NCI-H146 treated with DMSO at 0.1 percent for 48 hours (cell line): ENCODE data around the gene ATG13.
"Not testable (repeated sequence)": the region's sequence is repeated elsewhere in the genome, so short reads cannot be mapped to it uniquely, and the experiment has no call there.

Experiments
- DNase-seq: peaks from one replicate; lab custom pipeline; 2025; ENCODE audit not compliant: unreplicated experiment; lab: John Stamatoyannopoulos, UW

ATG13 gene

DNA sequence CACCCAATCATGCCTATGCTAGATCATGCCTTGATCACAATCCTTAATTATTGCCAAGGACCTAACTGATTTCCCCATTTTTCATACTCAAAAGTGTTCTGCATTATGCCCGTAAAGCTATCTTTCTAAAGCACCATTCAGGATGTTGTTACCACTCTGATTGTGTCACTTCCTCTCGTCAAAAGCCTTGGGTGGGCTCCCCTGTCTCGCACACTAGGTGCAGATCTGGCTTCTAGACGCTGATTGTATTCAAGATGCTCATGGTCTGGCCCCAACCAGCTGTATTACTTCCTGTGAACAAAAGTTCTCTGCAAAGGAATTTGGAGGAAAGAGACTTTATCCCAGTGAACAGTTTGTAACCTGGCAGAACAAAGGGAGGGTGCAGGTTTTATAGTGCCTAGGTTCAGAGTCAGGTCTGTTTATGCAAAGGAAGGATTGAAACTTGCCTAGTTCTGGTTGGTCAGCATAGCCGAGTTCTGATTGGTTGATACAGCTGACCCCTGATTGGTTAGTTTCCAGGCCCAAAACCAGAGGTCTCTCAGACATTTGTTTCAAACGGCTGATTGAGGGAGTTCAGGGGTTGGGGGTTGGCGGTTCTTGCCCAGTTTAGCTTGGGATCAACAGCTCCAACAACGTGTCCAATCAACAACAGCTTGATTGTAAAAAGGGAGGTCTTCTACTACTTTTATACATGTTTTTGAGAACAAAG is 25.4 kb downstream of the ATG13 start:
- DNase-seq, result no peak

DNA sequence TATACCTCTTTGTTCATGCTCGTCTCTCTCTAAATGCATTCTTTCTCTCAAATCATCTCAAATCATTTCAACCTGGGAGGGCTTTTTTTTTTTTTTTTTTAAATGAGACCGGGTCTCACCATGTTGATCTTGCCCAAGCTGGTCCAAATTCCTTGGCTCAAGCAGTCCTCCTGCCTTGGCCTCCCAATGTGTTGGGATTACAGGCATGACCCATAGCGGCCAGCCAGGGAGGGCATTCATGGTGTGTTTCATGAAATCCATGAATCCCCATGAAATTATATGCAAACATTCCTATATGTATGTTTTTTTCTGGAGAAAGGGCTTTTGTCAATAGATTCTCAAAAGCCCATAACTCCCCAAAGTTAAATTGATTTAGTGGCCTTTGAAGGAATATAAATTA is 26.2 kb downstream of the ATG13 start:
- no peak for DNase-seq

DNA sequence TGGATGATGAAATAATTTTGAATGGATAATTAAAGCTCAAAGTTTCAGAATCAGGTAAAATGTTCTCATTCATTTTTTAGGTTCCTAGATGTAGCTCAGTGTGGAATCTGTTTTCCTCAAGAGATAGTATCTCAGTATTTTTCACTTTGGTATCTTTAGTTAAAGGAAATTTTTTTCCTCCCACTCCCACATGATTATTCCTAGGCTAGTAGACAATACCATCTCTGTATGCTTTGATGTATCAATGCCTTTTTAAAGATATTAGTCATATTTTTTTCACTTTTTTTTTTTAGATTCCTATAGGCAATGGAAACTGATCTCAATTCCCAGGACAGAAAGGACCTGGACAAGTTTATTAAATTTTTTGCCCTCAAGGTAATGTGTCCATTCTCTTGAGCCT is 26.6 kb downstream of the ATG13 start:
- no peak for DNase-seq

DNA sequence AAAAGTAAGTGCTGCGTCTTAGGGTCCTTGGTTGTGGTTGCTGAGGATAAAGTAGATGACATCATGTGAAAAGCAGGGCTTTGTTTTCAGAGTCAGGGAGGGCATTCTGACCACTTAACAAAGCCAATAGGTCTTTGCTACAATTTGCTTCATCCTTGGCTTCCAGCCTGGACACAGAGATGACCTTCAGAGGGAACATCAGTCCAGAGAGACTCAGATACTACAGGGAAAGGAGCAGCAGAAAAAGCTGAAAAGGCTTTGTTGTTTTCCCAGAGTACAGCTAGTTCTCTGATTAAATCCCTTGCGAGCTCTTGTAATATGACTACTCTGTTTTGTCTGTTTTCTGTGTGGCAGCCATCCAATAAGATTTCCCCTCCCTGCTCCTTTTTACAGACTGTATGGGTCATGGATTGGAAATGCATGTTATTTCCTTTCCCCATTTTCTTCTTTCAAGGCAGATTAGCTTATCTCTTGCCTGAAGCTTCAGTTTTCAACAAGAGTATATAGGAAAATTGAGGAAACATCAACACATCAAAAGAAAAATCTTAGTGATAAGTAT is 31.9 kb downstream of the ATG13 start:
- no peak for DNase-seq

DNA sequence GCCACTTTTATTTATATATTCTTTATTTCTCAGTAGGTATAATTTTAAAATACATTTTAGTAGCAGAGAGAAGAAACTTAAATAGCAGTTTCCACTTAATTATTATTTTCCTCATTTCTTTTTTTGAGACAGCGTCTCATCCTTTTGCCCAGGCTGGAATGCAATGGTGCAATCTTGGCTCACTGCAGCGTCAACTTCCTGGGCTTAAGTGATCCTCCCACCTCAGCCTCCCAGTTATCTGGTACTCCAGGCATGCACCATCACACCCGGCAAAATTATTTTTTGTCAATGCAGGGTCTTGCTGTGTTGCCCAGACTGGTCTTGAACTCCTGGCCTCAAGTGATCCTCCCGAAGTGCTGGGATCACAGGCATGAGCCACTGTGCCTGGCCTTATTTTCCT is 38.3 kb downstream of the ATG13 start:
- no peak for DNase-seq

DNA sequence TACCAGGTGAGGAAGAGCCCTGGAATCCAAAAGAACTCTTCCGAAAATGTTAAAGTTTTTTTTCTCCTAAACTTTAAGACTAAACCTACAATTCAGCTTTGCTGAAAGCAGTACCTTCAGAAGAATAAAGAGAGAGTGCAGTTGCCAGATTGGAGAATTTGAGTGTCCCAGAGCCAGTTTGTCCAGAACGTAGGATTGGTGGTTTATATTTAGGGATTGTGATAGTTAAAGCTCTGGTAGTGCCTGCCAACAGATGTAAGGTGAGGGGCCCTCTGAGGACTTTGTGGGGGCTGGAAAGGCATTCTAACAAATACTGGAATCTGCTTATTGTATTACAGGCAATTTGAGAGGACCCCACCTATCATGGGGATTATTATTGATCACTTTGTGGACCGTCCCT is 39.8 kb downstream of the ATG13 start:
- DNase-seq, result no peak

DNA sequence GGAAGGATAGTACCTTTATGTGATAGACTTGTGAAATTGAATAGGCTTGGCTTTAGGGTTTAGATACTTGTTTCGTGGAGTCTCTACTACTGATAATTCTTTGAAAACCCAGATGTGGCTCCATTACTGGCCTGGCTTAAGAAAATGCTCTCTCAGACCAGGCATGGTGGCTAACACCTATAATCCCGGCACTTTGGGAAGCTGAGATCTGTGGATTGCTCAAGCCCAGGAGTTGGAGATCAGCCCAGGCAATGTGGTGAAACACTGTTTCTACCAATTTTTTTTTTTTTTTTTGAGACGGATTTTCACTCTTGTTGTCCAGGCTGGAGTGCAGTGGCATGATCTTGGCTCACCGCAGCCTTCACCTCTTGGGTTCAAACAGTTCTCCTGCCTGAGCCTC is 40.9 kb downstream of the ATG13 start:
- DNase-seq, result no peak

DNA sequence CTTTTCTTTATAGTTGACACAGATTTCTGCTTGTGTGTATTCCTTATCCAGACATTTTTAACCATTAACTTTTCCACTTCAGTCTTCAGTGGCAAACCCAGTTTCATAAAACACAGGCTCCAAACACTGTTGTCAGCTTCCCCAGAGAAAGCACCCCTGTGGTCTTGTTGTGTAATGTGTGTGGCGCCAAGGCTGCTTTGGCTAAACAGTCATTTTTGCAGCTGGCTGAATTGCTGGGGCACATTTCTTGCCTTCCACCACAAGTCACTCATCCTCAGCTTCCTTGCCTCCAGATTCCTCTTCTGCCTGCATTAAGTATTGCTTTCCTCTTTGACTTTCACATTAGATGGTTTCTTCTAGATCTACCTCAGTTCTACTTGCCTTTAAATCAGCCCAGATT is 42.6 kb downstream of the ATG13 start:
- DNase-seq, result no peak

DNA sequence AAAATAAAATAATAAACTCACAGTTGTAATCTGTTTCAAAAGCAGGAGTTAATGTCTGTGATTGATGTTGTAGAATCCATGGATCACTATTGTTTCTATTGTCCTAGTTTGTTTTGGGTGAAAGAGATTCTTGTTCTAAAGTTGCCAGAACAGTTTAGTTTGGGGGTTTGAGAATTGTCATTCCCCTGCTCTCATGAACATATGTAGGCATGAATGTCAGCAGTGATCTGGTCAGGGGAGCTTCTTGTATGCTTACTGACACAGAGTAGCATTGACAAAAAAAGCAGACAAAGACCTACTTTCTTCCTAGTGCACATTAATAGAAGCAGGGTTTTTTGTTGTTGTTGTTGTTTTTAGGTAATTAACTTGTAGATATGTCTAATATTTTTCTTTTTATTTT is 44.5 kb downstream of the ATG13 start:
- no peak for DNase-seq

DNA sequence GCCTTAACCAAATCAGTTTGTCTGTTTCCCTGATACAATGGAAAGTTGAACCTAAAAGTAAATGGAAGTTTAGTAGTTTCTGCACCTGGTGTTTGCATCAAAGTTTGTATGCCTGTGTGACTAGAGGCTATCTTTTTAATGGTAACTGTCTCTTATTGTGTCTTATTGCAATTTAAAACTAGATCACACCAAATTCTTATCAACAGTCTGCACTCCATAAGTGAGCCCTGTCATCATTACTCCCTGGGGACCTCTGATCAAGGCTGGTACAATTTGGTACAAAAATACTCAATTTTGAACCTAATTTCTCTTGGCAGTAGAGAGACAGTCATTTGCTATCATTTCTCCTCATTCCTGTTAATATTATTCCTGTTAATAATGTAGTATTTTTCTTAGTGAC is 45.0 kb downstream of the ATG13 start:
- no peak for DNase-seq

DNA sequence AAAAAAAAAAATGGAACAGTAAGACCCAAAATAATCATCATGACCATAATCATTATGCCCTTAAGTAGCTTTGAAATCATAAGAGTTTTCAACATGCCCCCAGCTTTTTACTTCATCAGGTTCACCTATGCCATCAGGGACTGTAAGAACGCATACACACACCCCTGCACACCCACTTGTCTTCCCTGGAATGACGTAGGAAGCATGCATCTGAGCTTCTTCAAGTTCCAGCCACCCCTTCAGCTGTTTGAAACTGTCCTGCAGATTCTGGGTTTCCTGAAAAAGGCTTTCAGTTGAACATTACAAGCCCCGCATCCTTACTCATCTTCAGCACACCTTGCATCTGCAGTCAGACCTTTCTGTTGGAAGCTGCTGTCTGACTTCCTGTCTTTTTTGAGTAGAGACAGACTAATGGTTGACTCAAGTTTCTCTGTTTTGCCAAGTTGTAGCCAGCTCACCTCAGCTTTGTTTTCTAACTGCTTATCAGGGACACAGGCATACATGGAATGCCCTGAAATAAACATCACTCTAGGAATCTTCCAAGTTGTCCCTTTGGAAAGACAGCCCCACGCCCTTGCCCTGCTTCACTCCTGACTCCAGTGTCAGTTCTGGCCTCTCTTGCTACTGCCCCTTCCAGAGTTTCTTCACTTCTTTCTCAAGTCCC is 46.1 kb downstream of the ATG13 start:
- no peak for DNase-seq

DNA sequence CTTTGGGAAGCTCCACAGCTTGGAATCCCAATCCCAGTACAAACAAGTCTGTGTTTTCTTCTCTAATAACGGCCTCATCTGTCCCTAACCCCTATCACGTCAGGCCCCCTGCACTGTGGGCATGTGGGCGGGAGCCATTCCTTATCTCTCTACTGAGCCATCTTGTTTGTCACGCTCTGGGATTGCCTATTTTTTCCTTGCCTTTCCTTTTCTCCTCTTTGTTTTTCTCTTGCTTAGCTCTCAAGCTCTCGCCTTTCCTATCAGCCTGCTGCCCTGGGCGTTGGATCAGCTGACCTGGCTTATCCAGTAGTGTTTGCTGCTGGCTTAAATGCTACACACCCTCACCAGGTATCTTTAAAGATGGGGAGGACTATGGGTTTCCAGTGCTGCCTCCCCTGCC is 47.3 kb downstream of the ATG13 start:
- no peak for DNase-seq

DNA sequence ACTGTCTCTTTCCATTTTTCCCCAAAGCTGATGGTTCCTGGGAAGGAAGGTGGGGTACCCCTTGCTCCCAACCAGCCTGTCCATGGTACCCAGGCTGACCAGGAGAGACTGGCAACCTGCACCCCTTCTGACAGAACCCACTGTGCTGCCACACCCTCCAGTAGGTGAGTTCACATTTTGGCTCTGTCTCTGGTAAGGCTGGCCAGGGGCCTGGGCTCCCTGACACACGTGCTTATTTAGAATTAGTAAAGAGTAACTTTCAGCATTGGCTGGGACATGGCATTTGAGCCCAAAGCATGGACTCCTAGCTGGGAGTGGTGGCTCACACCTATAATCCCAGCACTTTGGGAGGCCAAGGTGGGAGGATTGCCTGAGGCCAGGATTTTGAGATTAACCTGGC is 48.0 kb downstream of the ATG13 start:
- DNase-seq, result no peak

DNA sequence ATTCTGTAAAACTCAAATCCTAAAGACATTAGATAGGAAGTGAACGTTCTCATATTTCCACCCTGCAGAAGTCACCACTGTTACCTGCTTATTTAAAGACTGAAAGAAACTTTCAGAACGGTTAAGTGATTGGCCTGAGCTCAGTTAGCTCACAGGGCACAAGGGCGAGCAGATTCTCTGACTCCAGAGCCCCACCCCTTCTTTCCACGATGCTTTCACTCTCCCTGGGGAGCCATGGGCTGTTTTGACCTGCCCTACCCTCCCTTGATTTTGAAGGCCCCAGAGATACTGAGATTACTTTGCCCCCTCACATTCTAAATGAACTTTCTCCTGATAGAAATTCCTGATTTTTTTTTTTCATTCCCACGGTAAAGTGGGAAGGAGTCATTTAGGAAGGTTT is 49.2 kb downstream of the ATG13 start:
- no peak for DNase-seq

DNA sequence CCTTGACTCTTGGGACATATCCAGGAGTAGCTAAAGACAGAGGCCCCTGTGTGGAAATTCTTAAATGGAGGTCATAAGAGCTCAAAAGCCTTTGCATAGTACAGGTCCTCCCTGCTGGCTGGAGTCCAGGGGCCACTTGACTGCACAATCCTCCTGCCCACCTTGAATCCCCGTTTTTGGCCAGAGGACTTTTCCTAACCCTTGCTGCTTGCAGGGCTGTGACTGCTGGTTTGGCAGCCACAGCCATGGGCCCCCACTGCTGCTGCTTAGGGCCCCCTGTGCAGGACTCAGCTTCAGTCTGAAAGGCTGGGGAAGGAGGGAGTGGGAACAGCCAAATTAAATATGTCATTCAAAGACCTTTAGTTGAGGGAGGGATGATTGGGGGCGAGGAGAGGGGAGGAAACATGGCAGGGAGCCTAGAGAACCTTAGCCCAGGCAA is 49.7 kb downstream of the ATG13 start:
- DNase-seq, result no peak

DNA sequence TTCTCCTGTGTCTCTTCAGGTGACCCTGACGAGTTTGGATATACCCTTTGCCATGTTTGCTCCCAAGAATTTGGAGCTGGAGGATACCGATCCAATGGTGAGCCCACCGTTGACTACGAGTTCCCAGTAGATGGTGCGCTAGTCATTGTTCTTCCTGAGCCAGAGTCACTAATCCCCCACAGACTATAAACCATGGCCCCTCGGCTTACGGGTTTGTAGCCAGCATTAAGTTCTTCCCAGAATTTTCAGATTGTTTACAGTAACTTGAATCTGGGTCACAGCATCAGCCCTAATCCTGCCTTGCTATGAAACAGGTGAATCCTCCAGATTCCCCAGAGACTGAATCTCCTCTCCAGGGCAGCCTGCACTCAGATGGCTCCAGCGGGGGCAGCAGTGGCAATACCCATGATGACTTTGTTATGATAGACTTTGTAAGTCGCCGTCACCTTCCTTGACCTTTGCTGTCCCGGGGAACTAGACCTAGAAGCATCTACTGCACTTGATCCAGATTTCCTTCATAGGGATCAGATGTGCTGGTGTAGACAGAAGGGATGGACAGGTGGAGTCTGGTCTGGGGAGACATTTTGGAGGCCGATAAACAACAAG is 51.2 kb downstream of the ATG13 start:
- DNase-seq, result no peak

DNA sequence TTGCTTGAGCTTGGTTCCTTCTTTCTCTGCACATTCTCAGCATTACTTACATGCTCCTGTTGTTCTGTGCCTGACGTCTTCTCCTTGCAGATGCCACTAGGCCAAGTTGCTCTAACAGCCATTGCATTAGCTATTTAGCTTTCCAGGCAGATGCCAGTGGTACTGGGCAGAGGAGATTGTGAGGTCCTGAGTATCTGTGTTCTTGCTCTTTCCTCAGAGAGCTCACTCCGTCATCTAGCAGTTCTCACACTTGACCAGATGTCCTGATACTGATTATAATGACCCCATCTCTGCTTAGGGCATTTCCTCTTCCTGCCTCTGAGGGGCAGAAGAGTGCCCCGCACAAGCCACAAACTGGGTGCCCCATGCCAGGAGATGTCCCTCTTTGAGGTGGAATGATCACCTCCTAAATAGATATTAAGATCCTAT is 52.4 kb downstream of the ATG13 start:
- DNase-seq, result no peak

DNA sequence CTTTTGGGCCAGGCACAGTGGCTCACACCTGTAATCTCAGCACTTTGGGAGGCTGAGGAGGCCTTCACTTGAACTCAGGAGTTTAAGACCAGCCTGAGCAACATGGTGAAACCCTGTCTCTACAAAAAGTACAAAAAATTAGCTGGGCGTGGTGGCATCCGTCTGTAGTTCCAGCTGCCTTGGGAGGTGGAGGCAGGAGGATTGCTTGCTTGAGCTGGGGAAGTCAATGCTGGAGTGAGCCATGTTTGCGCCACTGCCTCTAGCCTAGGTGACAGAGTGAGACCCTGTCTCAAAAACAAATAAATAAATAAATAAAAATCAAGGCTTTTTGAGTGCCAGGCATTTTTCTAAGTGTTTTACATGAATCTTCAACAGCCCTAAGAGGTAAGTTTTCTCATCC is 53.2 kb downstream of the ATG13 start:
- not testable (repeated sequence) for DNase-seq

DNA sequence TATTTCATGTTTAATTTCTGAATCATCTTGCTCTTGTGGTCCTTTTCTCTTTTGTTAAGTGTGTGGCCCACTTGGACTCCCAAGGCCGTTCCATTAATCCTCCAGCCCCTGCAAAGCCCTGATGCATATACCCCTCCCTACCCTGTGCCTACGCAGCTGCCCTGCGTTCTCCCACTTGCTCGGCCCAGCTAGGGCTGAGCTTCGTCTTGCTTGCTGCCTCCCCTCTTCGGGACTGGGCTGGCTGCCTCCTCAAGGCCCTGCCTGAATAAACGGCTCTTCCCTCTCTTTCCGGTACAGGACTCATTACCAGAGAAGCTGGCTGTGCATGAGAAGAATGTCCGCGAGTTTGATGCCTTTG is 54.6 kb downstream of the ATG13 start:
- DNase-seq, result no peak

DNA sequence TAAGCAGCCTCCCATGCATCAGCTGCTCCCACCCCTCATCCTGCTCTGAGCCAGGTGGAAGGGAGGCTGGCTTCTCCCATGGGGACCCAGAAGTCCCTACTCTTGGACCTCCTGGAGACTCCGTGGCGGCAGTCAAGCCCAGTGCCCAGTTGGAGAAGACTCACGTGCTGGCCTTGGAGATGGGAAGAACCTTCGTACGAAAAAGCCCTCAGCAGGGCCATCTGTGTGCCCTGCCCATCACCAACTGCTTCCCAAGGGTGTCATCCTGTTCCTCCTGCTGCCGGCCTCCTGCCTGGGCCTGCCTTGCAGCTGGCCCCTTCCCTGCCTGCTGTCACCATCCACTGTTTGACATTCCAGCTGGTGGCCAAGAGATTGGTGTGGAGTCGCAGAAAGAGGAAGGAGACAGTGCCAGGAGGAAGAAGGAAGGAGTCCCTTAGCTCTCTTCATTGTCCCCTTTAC is 55.1 kb downstream of the ATG13 start:
- DNase-seq, result no peak

DNA sequence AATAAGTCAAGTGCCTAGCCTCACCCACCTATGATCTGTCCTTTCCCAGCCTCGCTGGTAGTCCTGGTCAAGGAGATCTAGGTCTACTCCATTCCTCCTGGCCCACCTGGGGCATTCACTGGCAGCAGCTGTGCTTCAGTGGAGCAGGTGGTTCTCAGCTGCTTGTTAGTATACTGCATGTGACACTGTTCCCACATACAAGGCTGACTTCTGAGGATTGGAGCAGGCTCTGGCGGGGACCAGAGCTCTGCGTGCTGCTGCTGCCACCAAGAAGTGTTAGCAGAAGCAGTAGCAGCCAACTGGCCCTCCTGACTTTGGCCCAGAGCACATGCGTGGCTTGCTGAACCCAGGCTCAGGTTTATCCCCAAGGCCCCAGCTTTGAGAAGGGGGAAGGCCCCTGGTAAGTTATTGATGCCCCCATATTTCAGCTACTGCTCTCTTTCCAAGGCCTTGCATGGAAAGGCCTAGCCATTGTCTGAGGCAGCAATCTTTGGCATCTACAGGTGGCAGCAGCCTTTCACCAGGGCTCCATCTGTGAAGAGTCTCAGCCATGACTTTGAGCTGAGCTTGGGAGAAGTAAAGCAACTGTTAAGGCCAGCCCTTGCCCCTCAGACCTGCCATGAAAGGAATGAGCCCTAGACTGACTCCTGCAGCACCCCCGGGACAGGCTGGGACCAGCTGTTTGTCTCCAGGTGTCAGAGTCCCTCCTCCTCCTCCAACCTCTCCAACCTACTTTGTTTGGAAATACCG is 56.5 kb downstream of the ATG13 start:
- DNase-seq, result no peak
